GM12872 (cell line): ENCODE data around the gene SATB1.

Source experiments
- TF ChIP-seq, protein P1 (sequence below): IDR thresholded peaks from 3 replicates; pipeline ENCODE4 v1.5.1; 2011; ENCODE audit warnings: low read depth, mild to moderate bottlenecking, low read length, moderate library complexity; ENCODE audit not compliant: insufficient read depth

The SATB1 gene

DNA sequence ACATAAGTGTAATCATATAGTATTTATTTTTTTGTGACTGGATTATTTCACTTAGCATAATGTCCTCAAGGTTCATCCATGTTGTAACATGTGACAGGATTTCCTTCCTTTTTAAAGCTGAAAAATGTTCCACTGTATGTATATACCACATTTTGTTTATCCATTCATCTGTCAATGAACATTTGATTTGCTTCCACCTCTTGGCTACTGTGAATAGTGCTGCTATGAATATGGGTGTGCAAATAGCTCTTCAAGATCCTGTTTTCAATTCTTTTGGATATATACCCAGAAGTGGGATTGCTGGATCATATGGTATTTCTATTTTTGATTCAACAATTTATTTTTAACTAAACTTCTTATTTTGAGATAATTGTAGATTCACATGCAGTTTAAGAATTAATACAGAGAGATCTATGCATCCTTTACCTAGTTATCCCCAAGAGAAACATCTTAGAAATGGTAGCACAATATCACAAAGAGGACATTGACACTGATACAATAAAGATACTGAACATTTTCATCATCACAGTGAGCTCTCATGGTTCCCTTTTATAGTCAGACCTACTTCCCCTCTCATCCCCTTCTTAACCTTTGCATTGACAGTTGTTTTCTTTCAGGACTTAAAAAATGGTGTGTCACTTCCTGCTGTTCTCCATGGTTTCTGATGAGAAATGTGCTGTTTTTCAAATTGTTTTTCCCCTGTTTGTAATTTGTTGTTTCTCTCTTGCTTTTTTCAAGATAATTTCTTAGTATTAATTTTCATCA, 90.1 kb downstream of the SATB1 start:
- TF ChIP-seq, protein P1, sequence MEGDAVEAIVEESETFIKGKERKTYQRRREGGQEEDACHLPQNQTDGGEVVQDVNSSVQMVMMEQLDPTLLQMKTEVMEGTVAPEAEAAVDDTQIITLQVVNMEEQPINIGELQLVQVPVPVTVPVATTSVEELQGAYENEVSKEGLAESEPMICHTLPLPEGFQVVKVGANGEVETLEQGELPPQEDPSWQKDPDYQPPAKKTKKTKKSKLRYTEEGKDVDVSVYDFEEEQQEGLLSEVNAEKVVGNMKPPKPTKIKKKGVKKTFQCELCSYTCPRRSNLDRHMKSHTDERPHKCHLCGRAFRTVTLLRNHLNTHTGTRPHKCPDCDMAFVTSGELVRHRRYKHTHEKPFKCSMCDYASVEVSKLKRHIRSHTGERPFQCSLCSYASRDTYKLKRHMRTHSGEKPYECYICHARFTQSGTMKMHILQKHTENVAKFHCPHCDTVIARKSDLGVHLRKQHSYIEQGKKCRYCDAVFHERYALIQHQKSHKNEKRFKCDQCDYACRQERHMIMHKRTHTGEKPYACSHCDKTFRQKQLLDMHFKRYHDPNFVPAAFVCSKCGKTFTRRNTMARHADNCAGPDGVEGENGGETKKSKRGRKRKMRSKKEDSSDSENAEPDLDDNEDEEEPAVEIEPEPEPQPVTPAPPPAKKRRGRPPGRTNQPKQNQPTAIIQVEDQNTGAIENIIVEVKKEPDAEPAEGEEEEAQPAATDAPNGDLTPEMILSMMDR: no peak

DNA sequence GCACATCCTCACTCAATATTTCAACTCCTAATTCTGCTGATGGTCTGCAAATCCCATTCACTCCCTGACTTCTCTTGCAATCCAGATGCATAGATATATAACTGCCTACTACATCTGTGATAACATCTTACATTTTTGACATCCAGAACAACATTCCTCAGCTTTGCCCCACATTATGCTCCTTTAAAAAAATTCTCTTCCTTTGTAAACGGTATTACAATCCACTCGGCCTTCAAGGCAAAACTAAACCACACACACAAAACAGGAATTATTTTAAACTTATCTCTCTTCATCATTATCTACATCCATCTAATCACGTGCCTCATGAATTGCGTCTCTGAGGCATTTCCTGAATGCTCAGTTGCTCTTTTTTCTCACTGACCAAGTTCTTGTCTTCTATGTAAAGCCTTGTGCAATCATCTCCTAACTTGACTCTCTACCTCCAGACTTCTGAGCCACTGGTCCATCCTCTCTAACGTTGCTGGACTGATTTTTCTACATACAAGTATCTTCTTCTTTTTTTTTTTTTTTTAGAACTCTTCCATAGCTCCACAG, 117.0 kb downstream of the SATB1 start:
- TF ChIP-seq, protein P1: no peak

DNA sequence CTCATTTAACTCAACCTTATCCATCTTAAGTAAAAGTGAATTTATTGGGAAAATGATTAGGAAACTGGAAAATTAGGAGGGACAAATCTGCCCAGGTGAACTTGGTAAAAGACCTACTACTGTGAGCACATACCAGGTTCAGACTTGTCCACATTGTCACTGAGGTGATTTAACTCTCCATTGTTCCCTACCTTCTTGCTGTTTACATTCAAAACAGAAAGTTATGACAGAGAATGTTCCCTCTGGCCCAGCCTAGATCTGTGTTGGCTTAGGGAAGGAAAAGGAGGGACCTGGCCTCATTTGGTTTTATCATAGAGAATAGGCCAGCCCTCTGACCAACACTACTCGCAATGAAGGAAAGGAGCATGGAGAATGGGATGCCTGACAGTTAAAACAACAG, 117.6 kb downstream of the SATB1 start:
- TF ChIP-seq, protein P1: no peak

DNA sequence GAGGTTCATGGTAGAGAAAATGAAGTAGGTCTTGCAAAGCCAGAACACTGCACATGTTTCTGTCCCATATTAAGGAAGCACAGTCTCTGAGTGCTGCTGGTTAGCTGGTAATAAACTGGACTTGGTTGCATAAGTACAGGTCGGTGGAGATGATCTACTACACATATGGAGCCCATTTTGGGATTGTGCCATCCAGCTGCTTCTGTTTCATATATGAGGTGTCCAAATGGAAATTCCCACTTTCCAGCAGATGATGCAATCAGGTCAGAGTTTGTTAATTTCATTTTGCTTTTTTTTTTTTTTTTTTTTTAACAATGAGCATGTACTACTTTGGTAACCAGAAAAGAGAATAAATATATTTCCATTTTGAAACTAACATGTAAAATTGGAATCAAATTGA, 122.6 kb downstream of the SATB1 start:
- TF ChIP-seq, protein P1: no peak

DNA sequence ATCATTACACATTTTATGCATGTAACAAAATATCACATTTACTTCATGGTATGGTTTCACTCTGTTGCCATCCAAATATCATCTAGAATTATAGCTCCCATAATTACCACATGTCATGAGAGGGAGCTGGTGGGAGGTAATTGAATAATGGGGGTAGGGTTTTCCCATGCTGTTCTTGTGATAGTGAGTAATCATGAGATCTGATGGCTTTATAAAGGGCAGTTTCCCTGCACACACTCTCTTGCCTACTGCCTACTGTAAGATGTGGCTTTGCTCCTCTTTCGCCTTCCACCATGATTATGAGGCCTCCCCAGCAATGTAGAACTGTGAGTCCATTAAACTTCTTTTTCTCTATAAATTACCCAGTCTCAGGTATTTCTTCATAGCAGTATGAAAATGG, 123.4 kb downstream of the SATB1 start:
- TF ChIP-seq, protein P1: no peak

DNA sequence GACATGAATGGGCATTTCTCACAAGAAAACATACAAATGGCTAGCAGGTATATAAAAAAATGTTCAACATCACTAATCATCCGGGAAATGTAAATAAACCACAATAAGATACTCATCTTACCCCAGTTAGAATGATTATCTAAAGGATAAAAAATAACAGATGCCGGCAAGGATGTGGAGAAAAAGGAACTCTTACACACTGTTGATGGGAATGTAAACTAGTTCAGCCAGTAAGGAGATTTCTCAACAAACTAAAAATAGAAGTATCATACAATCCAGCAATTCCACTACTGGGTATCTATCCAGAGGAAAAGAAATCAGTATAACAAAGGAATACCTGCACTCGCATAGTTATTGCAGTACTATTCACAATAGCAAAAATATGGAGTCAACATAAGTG, 124.2 kb downstream of the SATB1 start:
- TF ChIP-seq, protein P1: no peak

DNA sequence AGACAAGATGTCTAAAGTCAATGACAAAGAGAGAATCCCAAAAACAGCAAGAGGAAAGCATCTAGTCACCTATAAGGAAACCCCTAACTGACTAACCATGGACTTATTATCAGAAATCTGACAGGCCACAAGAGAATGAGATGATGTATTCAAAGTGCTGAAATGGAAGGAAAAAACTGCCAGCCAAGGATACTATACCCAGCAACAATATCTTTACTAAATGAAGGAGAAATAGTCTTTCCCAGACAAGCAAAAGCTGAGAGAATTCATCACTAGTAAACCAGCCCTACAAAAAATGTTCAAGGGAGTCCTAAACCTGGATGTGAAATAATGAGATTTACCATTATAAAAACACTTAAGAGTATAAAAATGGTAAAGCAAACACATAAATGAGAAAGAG, 128.0 kb downstream of the SATB1 start:
- TF ChIP-seq, protein P1: no peak
